ENCODE results near the gene ADNP.
"Not testable (repeated sequence)": the region's sequence is repeated elsewhere in the genome, so short reads cannot be mapped to it uniquely, and the experiment has no call there.

The ADNP gene

DNA sequence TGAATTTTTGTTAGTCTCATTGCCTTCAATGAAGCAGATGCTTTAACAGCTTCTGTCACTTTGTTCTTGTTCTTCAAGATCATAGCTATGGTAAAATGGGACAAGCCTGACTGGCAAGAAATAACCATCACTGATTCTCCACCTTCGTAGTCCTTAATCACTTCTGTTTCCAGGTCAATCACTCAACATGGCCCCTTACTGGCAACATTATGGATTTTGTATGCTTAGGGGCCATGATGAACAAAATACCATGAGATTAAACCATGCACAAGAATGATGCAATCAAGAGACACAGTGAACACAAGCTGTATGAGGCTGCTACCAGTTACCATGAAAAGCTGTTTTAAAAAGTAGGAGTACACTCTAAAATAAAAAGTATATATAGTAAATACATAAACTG, 32.8 kb downstream of the ADNP start:
- H3K36me3 ChIP-seq (ENCODE audit: control insufficient read depth in 1 of 2, insufficient read depth in 2 of 2, low read length in 2 of 2): peaks cover 33 to 49% of the 10 kb centered on the region in 2 donors
- H3K4me3 ChIP-seq (ENCODE audit: low read depth in 1 of 2, low read length in 2 of 2): no peak overlapping the region
- no peaks in the 10 kb centered on the region for H3K27me3 ChIP-seq (ENCODE audit: low read depth, low read length)
- H3K9me3 ChIP-seq (ENCODE audit: control insufficient read depth in 1 of 2, low read length in 2 of 2): no peaks in the 10 kb centered on the region
- peaks cover 0 to 4% of the 10 kb centered on the region in 2 donors for H3K4me1 ChIP-seq (ENCODE audit: control insufficient read depth in 1 of 2, insufficient read depth in 2 of 2, low read length in 2 of 2)
- no peak overlapping the region for H3K27ac ChIP-seq (ENCODE audit: low read length)

- Histone ChIP-seq H3K4me3 (ENCODE audit: low read depth in 1 of 2, low read length in 2 of 2) (no peak overlapping the region), H3K36me3 (ENCODE audit: control insufficient read depth in 1 of 2, insufficient read depth in 2 of 2, low read length in 2 of 2) (peaks cover 50 to 67% of the 10 kb centered on the region in 2 donors), H3K4me1 (ENCODE audit: control insufficient read depth in 1 of 2, insufficient read depth in 2 of 2, low read length in 2 of 2) (no peaks in the 10 kb centered on the region), H3K27me3 (ENCODE audit: low read depth, low read length) (no peaks in the 10 kb centered on the region), H3K9me3 (ENCODE audit: control insufficient read depth in 1 of 2, low read length in 2 of 2) (no peaks in the 10 kb centered on the region), H3K27ac (ENCODE audit: low read length) (no peak overlapping the region)
Measured at GRCh38 chr20:50895111-50895830, 36.0 kb downstream of the ADNP start.

DNA sequence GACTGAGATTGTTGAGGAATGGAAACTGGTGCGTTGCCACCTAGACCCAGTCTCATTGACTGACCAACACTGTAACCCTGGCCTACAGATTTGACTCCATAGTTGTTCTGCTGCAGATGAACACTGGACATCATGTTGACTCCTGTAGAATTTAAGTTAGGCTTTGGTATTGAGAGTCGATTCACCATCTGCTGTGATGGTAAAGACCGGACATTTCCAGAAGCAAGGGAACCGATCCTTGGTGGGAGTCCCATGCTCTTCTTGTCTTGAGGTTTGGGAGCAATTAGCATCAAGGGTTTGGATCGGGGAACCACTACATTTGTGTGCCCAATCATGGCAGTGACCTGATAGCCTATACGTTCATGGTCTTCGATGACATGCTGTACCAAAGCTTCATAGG, 37.6 kb downstream of the ADNP start:
- H3K36me3 ChIP-seq (ENCODE audit: control insufficient read depth in 1 of 2, insufficient read depth in 2 of 2, low read length in 2 of 2): peaks cover 59 to 76% of the 10 kb centered on the region in 2 donors

DNA sequence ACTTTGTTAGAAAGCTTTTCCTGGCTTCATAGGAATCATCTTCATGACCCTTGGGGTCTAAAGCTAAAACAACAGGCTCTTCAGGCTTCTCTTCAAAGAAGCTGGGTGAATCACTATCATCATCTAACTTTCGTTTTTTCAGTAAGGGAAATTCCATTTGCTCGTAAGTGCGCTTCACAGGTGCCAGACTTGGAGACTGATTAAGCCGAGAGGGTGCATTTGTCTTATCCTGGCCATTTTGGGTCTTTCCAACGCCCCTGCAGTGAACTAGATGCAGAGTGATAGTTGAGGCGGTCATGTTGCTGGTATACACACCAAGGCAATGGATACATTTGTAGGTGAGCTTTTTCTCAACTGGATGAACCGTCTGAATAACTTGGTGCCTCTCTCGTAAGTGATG, 38.8 kb downstream of the ADNP start:
- Histone ChIP-seq H3K9me3 (ENCODE audit: control insufficient read depth in 1 of 2, low read length in 2 of 2) (no peaks in the 10 kb centered on the region), H3K4me1 (ENCODE audit: control insufficient read depth in 1 of 2, insufficient read depth in 2 of 2, low read length in 2 of 2) (no peaks in the 10 kb centered on the region), H3K4me3 (ENCODE audit: low read depth in 1 of 2, low read length in 2 of 2) (no peak overlapping the region), H3K27ac (ENCODE audit: low read length) (no peak overlapping the region), H3K36me3 (ENCODE audit: control insufficient read depth in 1 of 2, insufficient read depth in 2 of 2, low read length in 2 of 2) (peaks cover 49 to 68% of the 10 kb centered on the region in 2 donors), H3K27me3 (ENCODE audit: low read depth, low read length) (no peaks in the 10 kb centered on the region)

More for the DNA sequence above, 37.6 kb downstream of the ADNP start:
- Histone ChIP-seq H3K9me3 (ENCODE audit: control insufficient read depth in 1 of 2, low read length in 2 of 2) (no peaks in the 10 kb centered on the region), H3K27ac (ENCODE audit: low read length) (no peak overlapping the region), H3K4me3 (ENCODE audit: low read depth in 1 of 2, low read length in 2 of 2) (no peak overlapping the region), H3K27me3 (ENCODE audit: low read depth, low read length) (no peaks in the 10 kb centered on the region), H3K4me1 (ENCODE audit: control insufficient read depth in 1 of 2, insufficient read depth in 2 of 2, low read length in 2 of 2) (no peaks in the 10 kb centered on the region)

- H3K36me3 ChIP-seq (ENCODE audit: control insufficient read depth in 1 of 2, insufficient read depth in 2 of 2, low read length in 2 of 2): peaks cover 49 to 64% of the 10 kb centered on the region in 2 donors
Measured at GRCh38 chr20:50891138-50891537, 40.1 kb downstream of the ADNP start.

DNA sequence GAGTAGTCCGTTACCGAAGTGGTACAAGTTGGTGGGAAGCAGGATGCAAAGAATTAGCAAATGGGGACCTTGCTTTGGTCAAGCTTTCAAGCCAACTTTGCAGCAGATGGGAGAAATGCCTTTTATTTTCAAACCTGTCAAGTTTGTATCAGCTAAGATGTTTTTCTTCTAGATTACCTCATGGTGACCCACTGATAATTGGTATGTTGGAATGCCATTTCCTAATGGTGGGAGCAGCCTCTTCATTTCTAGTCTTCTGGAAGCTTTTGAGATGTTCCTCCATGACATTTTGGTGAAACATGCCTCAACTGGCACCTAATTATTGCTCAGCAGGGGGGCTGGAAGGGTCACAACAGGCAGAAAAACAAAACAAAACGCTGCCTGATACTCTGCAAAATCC, 43.7 kb downstream of the ADNP start:
- Histone ChIP-seq H3K27me3 (ENCODE audit: low read depth, low read length) (no peaks in the 10 kb centered on the region), H3K36me3 (ENCODE audit: control insufficient read depth in 1 of 2, insufficient read depth in 2 of 2, low read length in 2 of 2) (peaks cover 28 to 44% of the 10 kb centered on the region in 2 donors)

More at GRCh38 chr20:50891138-50891537, 40.1 kb downstream of the ADNP start:
- Histone ChIP-seq H3K4me1 (ENCODE audit: control insufficient read depth in 1 of 2, insufficient read depth in 2 of 2, low read length in 2 of 2) (no peaks in the 10 kb centered on the region), H3K27me3 (ENCODE audit: low read depth, low read length) (no peaks in the 10 kb centered on the region), H3K27ac (ENCODE audit: low read length) (no peak overlapping the region), H3K4me3 (ENCODE audit: low read depth in 1 of 2, low read length in 2 of 2) (no peak overlapping the region), H3K9me3 (ENCODE audit: control insufficient read depth in 1 of 2, low read length in 2 of 2) (no peaks in the 10 kb centered on the region)

DNA sequence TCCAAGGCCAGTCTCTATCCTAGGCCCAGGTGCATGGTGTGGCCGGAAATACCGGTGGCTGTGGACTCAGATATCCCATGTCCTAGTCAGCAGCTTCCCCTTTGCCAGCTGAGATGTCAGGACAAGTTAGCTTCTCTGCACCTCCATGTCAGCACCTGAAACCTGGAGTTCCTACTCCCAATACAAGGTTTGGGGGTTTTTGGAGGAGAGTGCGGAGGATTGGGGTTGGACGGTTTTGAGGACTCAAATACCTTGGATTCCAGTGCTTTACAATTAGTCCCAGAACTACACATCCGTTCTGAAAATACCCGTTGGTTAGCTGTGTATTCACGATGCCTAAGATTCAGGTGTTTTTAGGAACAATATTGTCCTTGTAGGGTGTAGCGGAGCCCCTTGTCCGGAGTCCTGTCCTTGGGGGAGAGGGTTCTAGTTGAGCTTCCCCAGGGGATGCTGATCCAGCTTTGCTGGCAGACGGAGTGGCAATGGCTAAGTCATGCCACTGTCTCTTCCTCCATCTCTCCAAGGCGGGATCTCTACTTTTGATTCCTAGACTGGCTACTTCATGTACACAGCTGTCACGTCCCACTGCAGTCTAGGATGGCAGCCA, 45.0 kb downstream of the ADNP start:
- no peaks in the 10 kb centered on the region for H3K27me3 ChIP-seq (ENCODE audit: low read depth, low read length)
- H3K27ac ChIP-seq (ENCODE audit: low read length): no peak overlapping the region
- H3K36me3 ChIP-seq (ENCODE audit: control insufficient read depth in 1 of 2, insufficient read depth in 2 of 2, low read length in 2 of 2): peaks cover 17 to 31% of the 10 kb centered on the region in 2 donors
- no peak overlapping the region for H3K4me3 ChIP-seq (ENCODE audit: low read depth in 1 of 2, low read length in 2 of 2)
- no peaks in the 10 kb centered on the region for H3K4me1 ChIP-seq (ENCODE audit: control insufficient read depth in 1 of 2, insufficient read depth in 2 of 2, low read length in 2 of 2)
- no peaks in the 10 kb centered on the region for H3K9me3 ChIP-seq (ENCODE audit: control insufficient read depth in 1 of 2, low read length in 2 of 2)

More for the DNA sequence above, 43.7 kb downstream of the ADNP start:
- no peak overlapping the region for H3K4me3 ChIP-seq (ENCODE audit: low read depth in 1 of 2, low read length in 2 of 2)
- H3K4me1 ChIP-seq (ENCODE audit: control insufficient read depth in 1 of 2, insufficient read depth in 2 of 2, low read length in 2 of 2): no peaks in the 10 kb centered on the region
- H3K9me3 ChIP-seq (ENCODE audit: control insufficient read depth in 1 of 2, low read length in 2 of 2): no peaks in the 10 kb centered on the region
- no peak overlapping the region for H3K27ac ChIP-seq (ENCODE audit: low read length)

DNA sequence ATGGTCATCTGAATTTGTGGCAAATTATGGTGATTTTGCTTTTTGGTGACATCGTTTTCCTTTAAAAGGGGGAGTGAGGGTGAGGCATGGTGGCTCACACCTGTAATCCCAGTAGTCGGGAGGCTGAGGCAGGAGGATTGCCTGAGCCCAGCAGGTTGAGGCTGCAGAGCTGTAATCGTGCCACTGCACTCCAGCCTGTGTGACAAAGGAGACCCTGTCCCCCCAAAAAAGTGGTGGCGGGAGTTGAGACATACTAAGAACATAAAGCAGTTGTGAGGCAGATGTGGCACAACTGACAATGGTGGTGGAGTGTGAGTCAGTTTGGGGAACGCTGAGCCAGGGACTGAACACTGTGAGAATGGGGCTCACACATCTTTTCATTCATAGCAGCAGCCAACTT, 45.5 kb downstream of the ADNP start:
- no peaks in the 10 kb centered on the region for H3K27me3 ChIP-seq (ENCODE audit: low read depth, low read length)
- no peak overlapping the region for H3K27ac ChIP-seq (ENCODE audit: low read length)

DNA sequence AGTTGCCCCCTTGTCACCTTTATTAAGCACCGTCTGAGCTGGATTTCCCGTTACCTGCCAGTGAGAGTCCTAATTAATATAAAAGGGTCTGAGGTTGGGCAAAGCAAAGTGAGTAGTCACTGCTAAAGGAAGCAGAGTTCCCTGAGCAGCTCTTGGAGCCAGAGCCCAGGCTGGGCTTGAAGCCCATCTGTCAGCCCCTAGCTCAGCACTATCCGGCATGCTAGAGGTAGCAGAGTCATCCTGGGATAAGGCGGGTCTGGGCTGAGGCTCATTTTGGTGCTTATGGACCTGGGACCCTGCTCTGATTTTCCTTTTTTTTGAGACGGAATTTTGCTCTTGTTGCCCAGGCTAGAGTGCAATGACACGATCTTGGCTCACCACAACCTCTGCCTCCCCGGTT, 46.2 kb downstream of the ADNP start:
- no peak overlapping the region for H3K4me3 ChIP-seq (ENCODE audit: low read depth in 1 of 2, low read length in 2 of 2)
- H3K27me3 ChIP-seq (ENCODE audit: low read depth, low read length): no peaks in the 10 kb centered on the region
- no peak overlapping the region for H3K27ac ChIP-seq (ENCODE audit: low read length)
- H3K9me3 ChIP-seq (ENCODE audit: control insufficient read depth in 1 of 2, low read length in 2 of 2): no peaks in the 10 kb centered on the region
- H3K4me1 ChIP-seq (ENCODE audit: control insufficient read depth in 1 of 2, insufficient read depth in 2 of 2, low read length in 2 of 2): no peaks in the 10 kb centered on the region
- peaks cover 12 to 20% of the 10 kb centered on the region in 2 donors for H3K36me3 ChIP-seq (ENCODE audit: control insufficient read depth in 1 of 2, insufficient read depth in 2 of 2, low read length in 2 of 2)

More for the DNA sequence above, 45.5 kb downstream of the ADNP start:
- Histone ChIP-seq H3K9me3 (ENCODE audit: control insufficient read depth in 1 of 2, low read length in 2 of 2) (no peaks in the 10 kb centered on the region), H3K36me3 (ENCODE audit: control insufficient read depth in 1 of 2, insufficient read depth in 2 of 2, low read length in 2 of 2) (peaks cover 12 to 26% of the 10 kb centered on the region in 2 donors), H3K4me3 (ENCODE audit: low read depth in 1 of 2, low read length in 2 of 2) (no peak overlapping the region), H3K4me1 (ENCODE audit: control insufficient read depth in 1 of 2, insufficient read depth in 2 of 2, low read length in 2 of 2) (no peaks in the 10 kb centered on the region)

DNA sequence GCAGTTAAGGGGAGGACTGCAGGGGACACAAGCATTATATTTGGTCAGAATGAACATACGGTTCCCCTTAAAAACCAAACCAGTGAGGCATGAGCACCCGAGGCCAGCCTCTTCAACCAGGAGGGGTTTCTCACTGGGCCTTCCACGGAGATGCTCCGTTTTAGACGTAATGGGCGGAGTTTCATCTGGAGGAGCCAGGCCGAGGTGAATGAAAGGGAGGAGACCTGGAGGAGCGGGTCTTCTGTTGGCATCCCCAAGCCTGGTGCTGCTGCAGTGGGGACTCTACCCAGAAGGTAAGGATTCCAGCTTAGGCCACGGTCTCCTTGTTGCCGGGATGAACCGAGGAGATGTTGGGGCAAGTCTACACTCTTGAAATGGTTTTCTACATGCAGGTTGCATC, 47.4 kb downstream of the ADNP start:
- Histone ChIP-seq H3K27me3 (ENCODE audit: low read depth, low read length) (no peaks in the 10 kb centered on the region), H3K9me3 (ENCODE audit: control insufficient read depth in 1 of 2, low read length in 2 of 2) (no peaks in the 10 kb centered on the region), H3K27ac (ENCODE audit: low read length) (no peak overlapping the region), H3K36me3 (ENCODE audit: control insufficient read depth in 1 of 2, insufficient read depth in 2 of 2, low read length in 2 of 2) (peaks cover 3 to 14% of the 10 kb centered on the region in 2 donors), H3K4me1 (ENCODE audit: control insufficient read depth in 1 of 2, insufficient read depth in 2 of 2, low read length in 2 of 2) (no peaks in the 10 kb centered on the region), H3K4me3 (ENCODE audit: low read depth in 1 of 2, low read length in 2 of 2) (no peak overlapping the region)

GRCh38 chr20:50881759-50882424, 49.3 kb downstream of the ADNP start:
- not testable (repeated sequence) for H3K4me1 ChIP-seq (ENCODE audit: control insufficient read depth in 1 of 2, insufficient read depth in 2 of 2, low read length in 2 of 2); H3K27me3 ChIP-seq (ENCODE audit: low read depth, low read length); H3K4me3 ChIP-seq (ENCODE audit: low read depth in 1 of 2, low read length in 2 of 2); H3K27ac ChIP-seq (ENCODE audit: low read length); H3K36me3 ChIP-seq (ENCODE audit: control insufficient read depth in 1 of 2, insufficient read depth in 2 of 2, low read length in 2 of 2); H3K9me3 ChIP-seq (ENCODE audit: control insufficient read depth in 1 of 2, low read length in 2 of 2)
